HepG2 (cell line): ENCODE data around the gene RPP25L. TPM values are rescaled to one million over a fixed set of nuclear protein-coding genes. Genes with fewer than 3 reads are reported as not detected.
A peak's percentile ranks its signal among the peaks of the same experiment; 100 is the strongest.

Source experiments
- ATAC-seq: fragments of 200-7000 bp; cut with Tn5 transposase; 3 replicates; pipeline ENCODE4 v1.9.1; 2020; ENCODE audit warnings: mild to moderate bottlenecking, moderate library complexity
- BruUV-seq: library from RNA; stranded (reverse); fragments of 400-500 nt; replicated peaks from 2 replicates; lab custom pipeline; 2021; lab: Mats Ljungman, UMichigan
- CTCF ChIA-PET: fragments of 300-600 bp; formaldehyde crosslinking; extraction: SDS; loops from one replicate; lab custom pipeline; 2021; ENCODE audit warnings: low total read pairs, inconsistent platforms, low intra/inter-chr PET ratio; lab: Yijun Ruan, JAX
- POLR2A ChIA-PET: fragments of 350-600 bp; sonication (Branson Sonifier 250); formaldehyde crosslinking; loops from one replicate; lab custom pipeline; 2020; ENCODE audit warnings: antibody characterized with exemption, inconsistent platforms; lab: Yijun Ruan, JAX
- DNase-seq: peaks from one replicate; pipeline ENCODE4 v3.0.0-alpha.2; 2015; ENCODE audit warnings: low spot score
- FAIRE-seq: peaks from 3 replicates; lab custom pipeline; 2011; peaks lifted over from hg19 to GRCh38; lab: Jason Lieb, UNC
- H2AFZ ChIP-seq: one replicate; pipeline ENCODE4 v1.6.1; 2011; ENCODE audit warnings: low read length, inconsistent platforms
- H3K27ac ChIP-seq: fragments of 300-600 bp; 3 replicates; pipeline ENCODE4 v1.8.0; 2011; ENCODE audit warnings: mixed run types, mild to moderate bottlenecking, mixed read lengths, low read length, inconsistent platforms; ENCODE audit not compliant: insufficient read depth; ENCODE audit errors: extremely low read length
- H3K27me3 ChIP-seq, 2 experiments: fragments of 200-600 bp in 1 of 2; 2 replicates in 1 of 2; 3 replicates in 1 of 2; pipeline versions ENCODE4 v1.6.0 to v1.8.0; 2011; ENCODE audit warnings: low read length in 2 of 2, mild to moderate bottlenecking in 2 of 2, moderate library complexity in 2 of 2, inconsistent platforms in 1 of 2; ENCODE audit not compliant: insufficient read depth in 2 of 2, control insufficient read depth in 1 of 2
- H3K36me3 ChIP-seq, 2 experiments: fragments of 200-600 bp in 1 of 2; replicated peaks in 1 of 2; 2 replicates in 1 of 2; 3 replicates in 1 of 2; pipeline versions ENCODE4 v1.5.1 to v1.8.0; 2011; ENCODE audit warnings: low read length in 2 of 2, inconsistent platforms in 1 of 2; ENCODE audit not compliant: insufficient read depth in 2 of 2, control insufficient read depth in 1 of 2
- H3K4me1 ChIP-seq: 2 replicates; pipeline ENCODE4 v1.5.1; 2012; ENCODE audit warnings: low read length, inconsistent platforms; ENCODE audit not compliant: insufficient read depth
- H3K4me2 ChIP-seq: 2 replicates; pipeline ENCODE4 v1.6.0; 2011; ENCODE audit warnings: low read depth, low read length, inconsistent platforms
- H3K4me3 ChIP-seq, 3 experiments: fragments of 200-600 bp in 1 of 3; sonication (generic), shearing (Covaris generic) in 1 of 3; replicated peaks in 1 of 3; 2 replicates each; pipeline ENCODE4 v1.5.1; 2011 to 2016; ENCODE audit warnings: low read length in 3 of 3, inconsistent platforms in 2 of 3, low read depth in 2 of 3, mild to moderate bottlenecking in 2 of 3, control low read depth in 1 of 3, mixed read lengths in 1 of 3; ENCODE audit not compliant: insufficient read depth in 1 of 3
- H3K79me2 ChIP-seq: one replicate; pipeline ENCODE4 v1.6.1; 2011; ENCODE audit warnings: low read length, inconsistent platforms; ENCODE audit not compliant: insufficient read depth
- H3K9ac ChIP-seq: 2 replicates; pipeline ENCODE4 v1.6.0; 2011; ENCODE audit warnings: mild to moderate bottlenecking, low read depth, low read length, inconsistent platforms; ENCODE audit not compliant: insufficient read depth
- H3K9me3 ChIP-seq: 2 replicates; pipeline ENCODE4 v1.5.1; 2012; ENCODE audit warnings: mild to moderate bottlenecking, low read length
- H4K20me1 ChIP-seq: 2 replicates; pipeline ENCODE4 v1.6.0; 2011; ENCODE audit warnings: inconsistent platforms, mild to moderate bottlenecking, low read length, moderate library complexity; ENCODE audit not compliant: insufficient read depth
- AGO2 ChIP-seq: fragments of 200-400 bp; formaldehyde crosslinking; optimal IDR thresholded peaks from 2 replicates; pipeline ENCODE3; 2017; ENCODE audit warnings: mild to moderate bottlenecking, low read depth, low read length, moderate library complexity
- PRDM15 ChIP-seq: sonication (generic); formaldehyde crosslinking; IDR thresholded peaks from 2 replicates; pipeline ENCODE4 v1.4.0; 2020; ENCODE audit warnings: missing genetic modification reagents
- RCOR2 ChIP-seq: IDR thresholded peaks from 2 replicates; pipeline ENCODE4 v1.6.1; 2016; ENCODE audit warnings: missing biosample characterization, missing genetic modification reagents
- ZBTB46 ChIP-seq: sonication (generic); formaldehyde crosslinking; IDR thresholded peaks from 2 replicates; pipeline ENCODE4 v1.4.0; 2020; ENCODE audit warnings: mild to moderate bottlenecking, missing genetic modification reagents, borderline replicate concordance
- ZNF569 ChIP-seq: sonication (generic); formaldehyde crosslinking; IDR thresholded peaks from 2 replicates; pipeline ENCODE4 v1.5.0; 2020; ENCODE audit warnings: mild to moderate bottlenecking, missing genetic modification reagents, moderate library complexity, borderline replicate concordance
- WGBS: methylation state at CpG from one replicate; pipeline ENCODE4 v1.1.6; 2017; ENCODE audit warnings: low lambda C conversion rate; 5-methylcytosine and 5-hydroxymethylcytosine counted together
- in situ Hi-C: cut with HindIII; loops from 2 replicates; pipeline ENCODE4 v1.10.0; 2017; ENCODE audit warnings: low pct_unique_long_range_greater_than_20kb; ENCODE audit not compliant: extremely low pct_ligation_motif_present
- intact Hi-C: fragments of 100-400 bp; cut with micrococcal nuclease; formaldehyde crosslinking; loops from one replicate; pipeline ENCODE4 v1.10.0; 2022; ENCODE audit not compliant: unreplicated experiment
- polyA plus RNA-seq, 8 experiments: library from polyadenylated mRNA; depleted of rRNA in 3 of 8; stranded (reverse) in 7 of 8; unstranded in 1 of 8; fragments of >200 nt; fragmentation: Illumina TruSeq in 4 of 8; extraction: Trizol in 4 of 8; gene quantifications; 2 replicates each; pipeline versions ENCODE4 v1.2.1 to v1.2.3, GENCODE V29; 2011 to 2016; ENCODE audit warnings: low read depth in 4 of 8, missing spikeins in 1 of 8, mixed read lengths in 1 of 8; ENCODE audit not compliant: insufficient read depth in 1 of 8
- total RNA-seq, 5 experiments: library from RNA; depleted of rRNA; stranded (reverse); fragments of >200 nt; fragmentation: Illumina TruSeq; extraction: Trizol; gene quantifications; 2 replicates each; pipeline ENCODE4 v1.2.3, GENCODE V29; 2016; ENCODE audit warnings: low read depth in 1 of 5

RPP25L gene
- total and polyA plus RNA-seq, 2 of the 13 experiments (the other 11 are each of a cell fraction or from before 2014, with no cell fraction given) = 24.5 to 27.3 TPM

DNA sequence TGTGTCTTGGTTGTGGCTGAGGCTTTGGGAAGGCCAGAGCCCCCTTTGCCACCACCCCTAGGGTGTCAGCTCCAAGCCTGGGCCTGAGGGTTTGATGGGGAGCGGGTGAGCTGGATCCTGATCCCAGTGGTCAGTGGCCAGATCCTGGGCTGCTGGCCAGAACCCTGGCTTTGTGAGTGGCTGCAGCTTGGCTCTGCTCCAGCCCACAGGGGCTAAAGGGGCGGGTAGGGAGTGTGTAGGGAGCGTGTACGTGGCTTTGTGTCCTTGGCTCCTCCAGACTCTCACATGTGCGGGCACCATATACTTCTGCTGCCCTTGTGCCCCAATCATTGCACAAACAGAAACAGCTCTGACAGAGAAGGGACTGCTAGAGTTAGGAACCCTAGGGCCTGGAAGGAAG, 38.9 kb upstream of the RPP25L start:
- TF ChIP-seq AGO2 = peak; percentile 19
- no peak for TF ChIP-seq ZNF569 (CRISPR knock-in tag)
- TF ChIP-seq ZBTB46 (CRISPR knock-in tag) = no peak
- no peak for TF ChIP-seq RCOR2 (CRISPR knock-in tag)
- TF ChIP-seq PRDM15 = peak; percentile 79; the same call in 1 of the 2 replicates
- in situ Hi-C loops = no loop called here
- no TSS peak for BruUV-seq
- Histone ChIP-seq H3K4me1 (peaks cover 62% of the 10 kb centered on the region), H3K4me3 (no peak overlapping the region), H3K4me2 (peak overlapping the region; percentile 100), H4K20me1 (no peaks in the 10 kb centered on the region), H3K9me3 (no peaks in the 10 kb centered on the region), H3K27me3 (no peaks in the 10 kb centered on the region; a peak in 3 of 5 replicates), H3K27ac (peak overlapping the region; percentile 75), H2AFZ (no peak overlapping the region), H3K9ac (peak overlapping the region; percentile 68; the same call in 1 of the 2 replicates), H3K36me3 (peaks cover 8 to 18% of the 10 kb centered on the region in 2 experiments), H3K79me2 (peaks cover 16% of the 10 kb centered on the region)
- FAIRE-seq (no peak), DNase-seq (no peak), ATAC-seq (no peak)
- 61% methylated on average over 5 of the region's 5 CpGs for WGBS
- ChIA-PET CTCF (interaction anchor here (0.9 kb wide), 1 partner anchor 14 kb away, joined by 3 read pairs; no protein-coding TSS in a partner anchor), POLR2A (interaction anchor here (1.4 to 3.1 kb wide), 2 partner anchors 8 to 13 kb away, joined by 6 to 29 read pairs; partner anchors contain the start of gene SIGMAR1)
- intact Hi-C loops = no loop called here
